Transverse colon (tissue), 4 donors: ENCODE data around the gene CACNB2.

ENCODE experiments used
- CTCF ChIP-seq, 5 experiments: fragments of 200-600 bp in 3 of 5; fragments of 450-650 bp in 2 of 5; sonication (generic) in 3 of 5; IDR thresholded peaks; 1 replicate in 2 of 5; 2 replicates in 3 of 5; pipeline ENCODE4 v1.5.1; 2016 to 2017; ENCODE audit warnings: antibody characterized with exemption in 5 of 5, inconsistent platforms in 3 of 5, mild to moderate bottlenecking in 2 of 5, moderate library complexity in 1 of 5
- EP300 ChIP-seq: sonication (generic); formaldehyde crosslinking; IDR thresholded peaks from one replicate; pipeline ENCODE4 v1.6.1; 2017; ENCODE audit warnings: antibody characterized with exemption, low read depth
- POLR2A ChIP-seq: fragments of 450-650 bp; IDR thresholded peaks from one replicate; pipeline ENCODE4 v1.6.1; 2016; ENCODE audit warnings: antibody characterized with exemption, mild to moderate bottlenecking, moderate library complexity
- POLR2AphosphoS5 ChIP-seq, 3 donors: sonication (generic); formaldehyde crosslinking; IDR thresholded peaks; one replicate each; pipeline ENCODE4 v1.6.1; 2016; ENCODE audit warnings: antibody characterized with exemption in 3 of 3

GRCh38 chr10:18514537-18514936 lies 374.3 kb downstream of the CACNB2 start:
- TF ChIP-seq POLR2A (no peak), CTCF (IDR thresholded peaks at IDR 0.05) (no peak), EP300 (no peak), POLR2AphosphoS5 (IDR thresholded peaks at IDR 0.05) (no peak)
